K562 (cell line): ENCODE data around the gene GNB2. TPM values are rescaled to one million over a fixed set of nuclear protein-coding genes. Genes with fewer than 3 reads are reported as not detected.

Source experiments
- BRD9 ChIP-seq: fragments of 450-650 bp; IDR thresholded peaks from 2 replicates; pipeline ENCODE4 v1.6.1; 2018; ENCODE audit warnings: low read depth; ENCODE audit not compliant: partially characterized antibody
- FOSL1 ChIP-seq: fragments of 200-800 bp; sonication (Bioruptor generic); conservative IDR thresholded peaks from 2 replicates; pipeline ENCODE4 v1.6.1; 2016; ENCODE audit warnings: missing genetic modification characterization, missing compliant biosample characterization
- GABPA ChIP-seq: fragments of 200-800 bp; sonication (Bioruptor generic); conservative IDR thresholded peaks from 2 replicates; pipeline ENCODE4 v1.6.1; 2016; ENCODE audit warnings: low read depth, missing genetic modification characterization, missing compliant biosample characterization
- HCFC1 ChIP-seq: IDR thresholded peaks from 2 replicates; pipeline ENCODE4 v1.6.1; 2012; ENCODE audit warnings: low read depth, low read length, improper control_type of control experiment
- HDAC1 ChIP-seq, 2 experiments: fragments of 450-650 bp; IDR thresholded peaks; 2 replicates each; pipeline ENCODE4 v1.6.1; 2016 to 2017; ENCODE audit warnings: inconsistent platforms in 1 of 2, mild to moderate bottlenecking in 1 of 2, moderate library complexity in 1 of 2
- MIER1 ChIP-seq: fragments of 450-650 bp; IDR thresholded peaks from 2 replicates; pipeline ENCODE4 v1.6.1; 2016; ENCODE audit warnings: antibody characterized with exemption, mild to moderate bottlenecking, low read depth
- POLR3G ChIP-seq: IDR thresholded peaks from 2 replicates; pipeline ENCODE4 v1.6.1; 2011; ENCODE audit not compliant: insufficient read length, insufficient replicate concordance; ENCODE audit errors: extremely low read depth
- STAG1 ChIP-seq: sonication (generic); formaldehyde crosslinking; IDR thresholded peaks from 2 replicates; pipeline ENCODE4 v1.5.0; 2020; ENCODE audit warnings: missing genetic modification reagents, borderline replicate concordance
- TEAD2 ChIP-seq: fragments of 450-650 bp; IDR thresholded peaks from 2 replicates; pipeline ENCODE4 v1.6.1; 2016; ENCODE audit warnings: missing genetic modification characterization, control low read depth, missing compliant biosample characterization
- TOE1 ChIP-seq, 2 experiments: fragments of 450-650 bp in 1 of 2; sonication (generic) in 1 of 2; formaldehyde crosslinking in 1 of 2; IDR thresholded peaks; 2 replicates each; pipeline versions ENCODE4 v1.7.1 to v1.8.0; 2016 to 2022; ENCODE audit warnings: borderline replicate concordance in 2 of 2, mild to moderate bottlenecking in 2 of 2, antibody characterized with exemption in 1 of 2, inconsistent platforms in 1 of 2, low read depth in 1 of 2, missing genetic modification reagents in 1 of 2, moderate library complexity in 1 of 2
- ZNF282 ChIP-seq: sonication (generic); formaldehyde crosslinking; IDR thresholded peaks from 2 replicates; pipeline ENCODE4 v1.8.1; 2023; ENCODE audit warnings: missing genetic modification reagents
- ZNF785 ChIP-seq: fragments of 250-450 bp; sonication (Bioruptor Pico); IDR thresholded peaks from 2 replicates; pipeline ENCODE4 v1.4.0; 2020; ENCODE audit warnings: mild to moderate bottlenecking
- polyA plus RNA-seq, 8 experiments: library from polyadenylated mRNA; depleted of rRNA in 4 of 8; stranded (reverse) in 5 of 8; unstranded in 3 of 8; fragments of >200 nt; fragmentation: Nextera tagmentation in 2 of 8; fragmentation: Illumina TruSeq in 1 of 8; extraction: Ambion mirVana in 2 of 8; extraction: Trizol in 1 of 8; gene quantifications; 2 replicates each; pipeline versions ENCODE4 v1.2.1 to v1.2.3, GENCODE V29; 2011 to 2014; ENCODE audit warnings: inconsistent platforms in 1 of 8, missing spikeins in 1 of 8
- total RNA-seq, 7 experiments: library from RNA; depleted of rRNA in 6 of 7; stranded (reverse); fragments of >200 nt in 6 of 7; fragmentation: Illumina TruSeq in 2 of 7; extraction: Trizol in 2 of 7; gene quantifications; 2 replicates each; pipeline versions ENCODE4 v1.2.1 to v1.2.3, GENCODE V29; 2011 to 2021; ENCODE audit warnings: low replicate concordance in 1 of 7
- TF ChIP-seq, protein P1 (sequence below): fragments of 250-450 bp; sonication (Bioruptor Pico); IDR thresholded peaks from 2 replicates; pipeline ENCODE4 v1.5.0; 2021
- TF ChIP-seq, protein P2 (sequence below): fragments of 450-650 bp; IDR thresholded peaks from 2 replicates; pipeline ENCODE4 v1.6.1; 2016; ENCODE audit warnings: low read depth
- TF ChIP-seq, protein P3 (sequence below): sonication (generic); formaldehyde crosslinking; IDR thresholded peaks from 2 replicates; pipeline ENCODE4 v1.8.0; 2022; ENCODE audit warnings: mild to moderate bottlenecking, missing genetic modification reagents, borderline replicate concordance

GNB2 gene
- total and polyA plus RNA-seq, 9 of the 15 experiments (the other 6 are each of a cell fraction or from before 2014, with no cell fraction given) = 0.65 to 320 (median 104) TPM

DNA sequence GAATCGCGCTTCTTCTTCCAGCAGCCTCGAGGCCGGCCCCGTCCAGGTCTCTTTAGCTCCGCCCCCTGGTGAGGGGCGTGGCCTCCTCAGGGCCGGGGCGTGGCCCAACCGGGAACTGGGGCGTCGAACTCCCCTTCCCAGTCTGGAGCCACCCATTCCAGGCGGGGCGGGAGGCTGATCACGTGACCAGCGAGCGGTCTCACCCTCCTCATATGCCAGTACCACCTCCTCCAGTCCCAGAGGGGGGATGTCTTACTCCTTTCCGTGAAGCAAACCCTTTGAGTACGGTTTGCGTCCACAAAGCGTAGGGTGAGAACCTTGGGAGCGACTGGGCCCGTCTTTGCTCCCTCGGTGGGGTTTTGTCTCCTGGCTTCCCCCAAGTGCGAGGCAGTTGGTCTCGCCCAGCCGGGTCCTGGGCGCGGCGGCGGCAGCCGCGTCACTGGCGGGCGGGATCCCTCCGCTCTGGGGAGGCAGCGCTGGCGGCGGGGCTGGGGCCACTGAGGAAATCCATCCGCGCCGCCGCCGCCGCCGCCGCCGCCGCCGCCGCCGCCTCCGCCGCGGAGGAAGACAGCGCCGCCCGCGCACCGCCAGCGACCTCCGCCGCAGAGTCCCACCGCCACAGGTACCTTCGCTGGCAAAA lies at the start of gene GNB2 (continued):
- TF ChIP-seq, protein P1, sequence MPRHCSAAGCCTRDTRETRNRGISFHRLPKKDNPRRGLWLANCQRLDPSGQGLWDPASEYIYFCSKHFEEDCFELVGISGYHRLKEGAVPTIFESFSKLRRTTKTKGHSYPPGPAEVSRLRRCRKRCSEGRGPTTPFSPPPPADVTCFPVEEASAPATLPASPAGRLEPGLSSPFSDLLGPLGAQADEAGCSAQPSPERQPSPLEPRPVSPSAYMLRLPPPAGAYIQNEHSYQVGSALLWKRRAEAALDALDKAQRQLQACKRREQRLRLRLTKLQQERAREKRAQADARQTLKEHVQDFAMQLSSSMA = peak; percentile 88
- TF ChIP-seq STAG1 (CRISPR knock-in tag) = no peak
- TF ChIP-seq, protein P2, sequence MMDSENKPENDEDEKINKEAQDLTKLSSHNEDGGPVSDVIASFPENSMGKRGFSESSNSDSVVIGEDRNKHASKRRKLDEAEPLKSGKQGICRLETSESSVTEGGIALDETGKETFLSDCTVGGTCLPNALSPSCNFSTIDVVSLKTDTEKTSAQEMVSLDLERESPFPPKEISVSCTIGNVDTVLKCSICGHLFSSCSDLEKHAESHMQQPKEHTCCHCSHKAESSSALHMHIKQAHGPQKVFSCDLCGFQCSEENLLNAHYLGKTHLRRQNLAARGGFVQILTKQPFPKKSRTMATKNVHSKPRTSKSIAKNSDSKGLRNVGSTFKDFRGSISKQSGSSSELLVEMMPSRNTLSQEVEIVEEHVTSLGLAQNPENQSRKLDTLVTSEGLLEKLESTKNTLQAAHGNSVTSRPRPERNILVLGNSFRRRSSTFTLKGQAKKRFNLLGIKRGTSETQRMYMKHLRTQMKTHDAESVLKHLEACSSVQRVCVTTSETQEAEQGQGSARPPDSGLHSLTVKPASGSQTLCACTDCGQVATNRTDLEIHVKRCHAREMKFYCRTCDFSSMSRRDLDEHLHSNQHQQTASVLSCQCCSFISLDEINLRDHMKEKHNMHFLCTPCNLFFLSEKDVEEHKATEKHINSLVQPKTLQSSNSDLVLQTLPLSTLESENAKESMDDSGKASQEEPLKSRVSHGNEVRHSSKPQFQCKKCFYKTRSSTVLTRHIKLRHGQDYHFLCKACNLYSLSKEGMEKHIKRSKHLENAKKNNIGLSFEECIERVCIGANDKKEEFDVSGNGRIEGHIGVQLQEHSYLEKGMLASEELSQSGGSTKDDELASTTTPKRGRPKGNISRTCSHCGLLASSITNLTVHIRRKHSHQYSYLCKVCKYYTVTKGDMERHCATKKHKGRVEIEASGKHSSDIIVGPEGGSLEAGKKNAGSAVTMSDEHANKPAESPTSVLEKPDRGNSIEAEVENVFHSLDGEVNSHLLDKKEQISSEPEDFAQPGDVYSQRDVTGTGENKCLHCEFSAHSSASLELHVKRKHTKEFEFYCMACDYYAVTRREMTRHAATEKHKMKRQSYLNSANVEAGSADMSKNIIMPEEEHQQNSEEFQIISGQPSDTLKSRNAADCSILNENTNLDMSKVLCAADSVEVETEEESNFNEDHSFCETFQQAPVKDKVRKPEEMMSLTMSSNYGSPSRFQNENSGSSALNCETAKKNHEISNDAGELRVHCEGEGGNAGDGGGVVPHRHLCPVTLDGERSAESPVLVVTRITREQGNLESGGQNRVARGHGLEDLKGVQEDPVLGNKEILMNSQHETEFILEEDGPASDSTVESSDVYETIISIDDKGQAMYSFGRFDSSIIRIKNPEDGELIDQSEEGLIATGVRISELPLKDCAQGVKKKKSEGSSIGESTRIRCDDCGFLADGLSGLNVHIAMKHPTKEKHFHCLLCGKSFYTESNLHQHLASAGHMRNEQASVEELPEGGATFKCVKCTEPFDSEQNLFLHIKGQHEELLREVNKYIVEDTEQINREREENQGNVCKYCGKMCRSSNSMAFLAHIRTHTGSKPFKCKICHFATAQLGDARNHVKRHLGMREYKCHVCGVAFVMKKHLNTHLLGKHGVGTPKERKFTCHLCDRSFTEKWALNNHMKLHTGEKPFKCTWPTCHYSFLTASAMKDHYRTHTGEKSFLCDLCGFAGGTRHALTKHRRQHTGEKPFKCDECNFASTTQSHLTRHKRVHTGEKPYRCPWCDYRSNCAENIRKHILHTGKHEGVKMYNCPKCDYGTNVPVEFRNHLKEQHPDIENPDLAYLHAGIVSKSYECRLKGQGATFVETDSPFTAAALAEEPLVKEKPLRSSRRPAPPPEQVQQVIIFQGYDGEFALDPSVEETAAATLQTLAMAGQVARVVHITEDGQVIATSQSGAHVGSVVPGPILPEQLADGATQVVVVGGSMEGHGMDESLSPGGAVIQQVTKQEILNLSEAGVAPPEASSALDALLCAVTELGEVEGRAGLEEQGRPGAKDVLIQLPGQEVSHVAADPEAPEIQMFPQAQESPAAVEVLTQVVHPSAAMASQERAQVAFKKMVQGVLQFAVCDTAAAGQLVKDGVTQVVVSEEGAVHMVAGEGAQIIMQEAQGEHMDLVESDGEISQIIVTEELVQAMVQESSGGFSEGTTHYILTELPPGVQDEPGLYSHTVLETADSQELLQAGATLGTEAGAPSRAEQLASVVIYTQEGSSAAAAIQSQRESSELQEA = no peak
- TF ChIP-seq TEAD2 (tag) = no peak
- no peak; the same call in 1 of the 2 replicates for TF ChIP-seq MIER1
- TF ChIP-seq HDAC1 (IDR thresholded peaks at IDR 0.05) = peak in 1 of 2 experiments; percentile 49; a peak in 1 of 4 replicates
- peak; percentile 57; the same call in 1 of the 2 replicates for TF ChIP-seq GABPA (tag)
- TF ChIP-seq HCFC1 = peak; percentile 56
- peak; percentile 71 for TF ChIP-seq FOSL1 (tag)
- no peak for TF ChIP-seq ZNF282 (CRISPR knock-in tag)
- TF ChIP-seq, protein P3, sequence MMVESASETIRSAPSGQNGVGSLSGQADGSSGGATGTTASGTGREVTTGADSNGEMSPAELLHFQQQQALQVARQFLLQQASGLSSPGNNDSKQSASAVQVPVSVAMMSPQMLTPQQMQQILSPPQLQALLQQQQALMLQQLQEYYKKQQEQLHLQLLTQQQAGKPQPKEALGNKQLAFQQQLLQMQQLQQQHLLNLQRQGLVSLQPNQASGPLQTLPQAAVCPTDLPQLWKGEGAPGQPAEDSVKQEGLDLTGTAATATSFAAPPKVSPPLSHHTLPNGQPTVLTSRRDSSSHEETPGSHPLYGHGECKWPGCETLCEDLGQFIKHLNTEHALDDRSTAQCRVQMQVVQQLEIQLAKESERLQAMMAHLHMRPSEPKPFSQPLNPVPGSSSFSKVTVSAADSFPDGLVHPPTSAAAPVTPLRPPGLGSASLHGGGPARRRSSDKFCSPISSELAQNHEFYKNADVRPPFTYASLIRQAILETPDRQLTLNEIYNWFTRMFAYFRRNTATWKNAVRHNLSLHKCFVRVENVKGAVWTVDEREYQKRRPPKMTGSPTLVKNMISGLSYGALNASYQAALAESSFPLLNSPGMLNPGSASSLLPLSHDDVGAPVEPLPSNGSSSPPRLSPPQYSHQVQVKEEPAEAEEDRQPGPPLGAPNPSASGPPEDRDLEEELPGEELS (CRISPR knock-in tag) = no peak
- TF ChIP-seq ZNF785 (CRISPR knock-in tag) = no peak
- peak; percentile 100 for TF ChIP-seq TOE1 (IDR thresholded peaks at IDR 0.05; ENCODE audit: borderline replicate concordance)
- TF ChIP-seq TOE1 (CRISPR knock-in tag; IDR thresholded peaks at IDR 0.05; ENCODE audit: borderline replicate concordance, low read depth) = 0 out of 2 replicates have a peak, but pooled peaks have one; percentile 23
- TF ChIP-seq BRD9 = no peak
- TF ChIP-seq POLR3G = no peak
